ENCODE measurements around the gene LMO1. TPM values are rescaled to one million over a fixed set of nuclear protein-coding genes. Genes with fewer than 3 reads are reported as not detected.
A peak's percentile ranks its signal among the peaks of the same experiment; 100 is the strongest.

The LMO1 gene
- total and polyA plus RNA-seq, 5 donors from 2014 or later: 0.24 TPM; not detected in 4

DNA sequence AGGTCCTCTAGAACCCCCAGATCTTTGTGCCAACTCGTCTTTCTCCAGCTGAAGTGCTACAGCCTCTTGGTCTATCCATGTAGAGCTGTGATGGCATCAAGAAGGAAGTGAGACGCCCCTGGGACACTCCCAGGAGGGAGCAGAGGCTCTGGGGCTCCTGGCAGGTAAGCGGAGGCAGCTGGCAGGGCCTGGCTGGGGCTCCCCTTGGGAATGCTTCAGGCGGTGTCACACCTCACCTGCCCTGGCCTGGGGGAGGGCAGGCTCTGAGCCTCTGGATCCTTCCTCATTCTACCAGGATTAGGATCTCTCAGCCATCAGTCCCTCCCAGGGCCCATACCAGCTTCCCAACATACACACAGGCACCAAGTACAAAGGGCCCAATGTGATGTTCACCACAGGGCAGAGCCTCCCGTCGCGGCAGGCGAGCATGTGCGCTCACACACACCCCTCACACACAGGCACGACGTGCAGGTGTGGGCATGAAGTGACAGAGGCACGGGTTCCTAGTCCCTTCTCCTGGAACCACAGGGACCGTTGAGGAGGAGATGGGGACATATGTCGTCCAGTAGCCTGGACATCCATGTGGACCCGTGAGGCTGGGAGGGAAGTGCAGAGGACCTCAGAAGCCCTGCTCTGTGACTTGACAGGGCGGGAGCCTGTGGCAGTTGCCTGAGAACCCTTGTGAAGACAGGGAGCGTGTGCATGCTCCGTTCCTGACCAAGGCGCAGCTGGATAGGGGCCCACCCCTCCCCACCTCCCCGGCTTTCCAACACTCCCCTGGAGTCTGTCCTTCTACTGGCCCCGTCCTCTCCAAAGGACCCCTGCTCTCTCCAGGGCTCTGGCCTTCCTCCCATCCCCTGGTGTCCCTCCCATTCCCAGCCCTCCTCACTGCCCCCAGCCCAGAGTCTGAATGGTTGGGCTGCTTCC is 32.5 kb downstream of the LMO1 start:
- DNase-seq (no peak), ATAC-seq (ENCODE audit: low read depth in 2 of 2) (no peak)
- H3K36me3 ChIP-seq (ENCODE audit: control insufficient read depth, insufficient read depth, low read length): no peaks in the 10 kb centered on the region
- H3K27ac ChIP-seq (ENCODE audit: insufficient read depth, low read length, poor library complexity, severe bottlenecking): no peak overlapping the region
- H3K27me3 ChIP-seq (ENCODE audit: control insufficient read depth, insufficient read depth, low read length): no peaks in the 10 kb centered on the region
- H3K4me3 ChIP-seq (ENCODE audit: low read depth, low read length): no peak overlapping the region
- no peaks in the 10 kb centered on the region for H3K9me3 ChIP-seq (ENCODE audit: control insufficient read depth in 2 of 2, low read length in 2 of 2)
- H3K9me3 Mint-ChIP-seq: no peaks in the 10 kb centered on the region
- H3K4me3 Mint-ChIP-seq: no peak overlapping the region
- H3K27me3 Mint-ChIP-seq: no peaks in the 10 kb centered on the region
- H3K36me3 Mint-ChIP-seq: no peaks in the 10 kb centered on the region
- peaks cover 4 to 18% (median 11%) of the 10 kb centered on the region in 4 donors for H3K4me1 Mint-ChIP-seq
- H3K4me1 ChIP-seq (ENCODE audit: control insufficient read depth, insufficient read depth, low read length, poor library complexity, severe bottlenecking): peaks cover 5% of the 10 kb centered on the region
- H3K27ac Mint-ChIP-seq: no peak overlapping the region

- Mint-ChIP-seq H3K4me3 (no peak overlapping the region), H3K27ac (no peak overlapping the region), H3K4me1 (peaks cover 4 to 15% (median 7%) of the 10 kb centered on the region in 4 donors), H3K27me3 (no peaks in the 10 kb centered on the region), H3K9me3 (no peaks in the 10 kb centered on the region), H3K36me3 (no peaks in the 10 kb centered on the region)
- H3K27me3 ChIP-seq (ENCODE audit: control insufficient read depth, insufficient read depth, low read length): no peaks in the 10 kb centered on the region
- ATAC-seq (ENCODE audit: low read depth in 2 of 2): no peak
- no peak for DNase-seq
- H3K27ac ChIP-seq (ENCODE audit: insufficient read depth, low read length, poor library complexity, severe bottlenecking): no peak overlapping the region
- no peaks in the 10 kb centered on the region for H3K9me3 ChIP-seq (ENCODE audit: control insufficient read depth in 2 of 2, low read length in 2 of 2)
- no peaks in the 10 kb centered on the region for H3K36me3 ChIP-seq (ENCODE audit: control insufficient read depth, insufficient read depth, low read length)
- peaks cover 5% of the 10 kb centered on the region for H3K4me1 ChIP-seq (ENCODE audit: control insufficient read depth, insufficient read depth, low read length, poor library complexity, severe bottlenecking)
- H3K4me3 ChIP-seq (ENCODE audit: low read depth, low read length): no peak overlapping the region
These were observed 33.4 kb downstream of the LMO1 start for GRCh38 chr11:8230178-8230859.

- Histone ChIP-seq H3K9me3 (ENCODE audit: control insufficient read depth in 2 of 2, low read length in 2 of 2) (no peaks in the 10 kb centered on the region), H3K4me1 (ENCODE audit: control insufficient read depth, insufficient read depth, low read length, poor library complexity, severe bottlenecking) (no peaks in the 10 kb centered on the region), H3K27me3 (ENCODE audit: control insufficient read depth, insufficient read depth, low read length) (no peaks in the 10 kb centered on the region), H3K27ac (ENCODE audit: insufficient read depth, low read length, poor library complexity, severe bottlenecking) (no peak overlapping the region), H3K36me3 (ENCODE audit: control insufficient read depth, insufficient read depth, low read length) (no peaks in the 10 kb centered on the region), H3K4me3 (ENCODE audit: low read depth, low read length) (no peak overlapping the region)
- no peak overlapping the region for H3K27ac Mint-ChIP-seq
- peaks cover 0 to 7% (median under 1%) of the 10 kb centered on the region in 4 donors for H3K4me1 Mint-ChIP-seq
- no peaks in the 10 kb centered on the region for H3K36me3 Mint-ChIP-seq
- no peaks in the 10 kb centered on the region for H3K27me3 Mint-ChIP-seq
- no peak for DNase-seq
- no peak overlapping the region for H3K4me3 Mint-ChIP-seq
- no peaks in the 10 kb centered on the region for H3K9me3 Mint-ChIP-seq
- ATAC-seq (ENCODE audit: low read depth in 2 of 2): no peak
These were observed 34.1 kb downstream of the LMO1 start for GRCh38 chr11:8229299-8230177.

GRCh38 chr11:8228231-8228630 is 35.4 kb downstream of the LMO1 start:
- DNase-seq (no peak), ATAC-seq (ENCODE audit: low read depth in 2 of 2) (no peak)
- Histone ChIP-seq H3K4me1 (ENCODE audit: control insufficient read depth, insufficient read depth, low read length, poor library complexity, severe bottlenecking) (no peaks in the 10 kb centered on the region), H3K36me3 (ENCODE audit: control insufficient read depth, insufficient read depth, low read length) (no peaks in the 10 kb centered on the region), H3K9me3 (ENCODE audit: control insufficient read depth in 2 of 2, low read length in 2 of 2) (no peaks in the 10 kb centered on the region), H3K27ac (ENCODE audit: insufficient read depth, low read length, poor library complexity, severe bottlenecking) (no peak overlapping the region), H3K27me3 (ENCODE audit: control insufficient read depth, insufficient read depth, low read length) (no peaks in the 10 kb centered on the region), H3K4me3 (ENCODE audit: low read depth, low read length) (no peak overlapping the region)
- H3K4me1 Mint-ChIP-seq: peaks cover 0 to 2% (median 0%) of the 10 kb centered on the region in 4 donors
- H3K9me3 Mint-ChIP-seq: no peaks in the 10 kb centered on the region
- H3K27me3 Mint-ChIP-seq: no peaks in the 10 kb centered on the region
- H3K27ac Mint-ChIP-seq: no peak overlapping the region
- no peak overlapping the region for H3K4me3 Mint-ChIP-seq
- H3K36me3 Mint-ChIP-seq: no peaks in the 10 kb centered on the region

DNA sequence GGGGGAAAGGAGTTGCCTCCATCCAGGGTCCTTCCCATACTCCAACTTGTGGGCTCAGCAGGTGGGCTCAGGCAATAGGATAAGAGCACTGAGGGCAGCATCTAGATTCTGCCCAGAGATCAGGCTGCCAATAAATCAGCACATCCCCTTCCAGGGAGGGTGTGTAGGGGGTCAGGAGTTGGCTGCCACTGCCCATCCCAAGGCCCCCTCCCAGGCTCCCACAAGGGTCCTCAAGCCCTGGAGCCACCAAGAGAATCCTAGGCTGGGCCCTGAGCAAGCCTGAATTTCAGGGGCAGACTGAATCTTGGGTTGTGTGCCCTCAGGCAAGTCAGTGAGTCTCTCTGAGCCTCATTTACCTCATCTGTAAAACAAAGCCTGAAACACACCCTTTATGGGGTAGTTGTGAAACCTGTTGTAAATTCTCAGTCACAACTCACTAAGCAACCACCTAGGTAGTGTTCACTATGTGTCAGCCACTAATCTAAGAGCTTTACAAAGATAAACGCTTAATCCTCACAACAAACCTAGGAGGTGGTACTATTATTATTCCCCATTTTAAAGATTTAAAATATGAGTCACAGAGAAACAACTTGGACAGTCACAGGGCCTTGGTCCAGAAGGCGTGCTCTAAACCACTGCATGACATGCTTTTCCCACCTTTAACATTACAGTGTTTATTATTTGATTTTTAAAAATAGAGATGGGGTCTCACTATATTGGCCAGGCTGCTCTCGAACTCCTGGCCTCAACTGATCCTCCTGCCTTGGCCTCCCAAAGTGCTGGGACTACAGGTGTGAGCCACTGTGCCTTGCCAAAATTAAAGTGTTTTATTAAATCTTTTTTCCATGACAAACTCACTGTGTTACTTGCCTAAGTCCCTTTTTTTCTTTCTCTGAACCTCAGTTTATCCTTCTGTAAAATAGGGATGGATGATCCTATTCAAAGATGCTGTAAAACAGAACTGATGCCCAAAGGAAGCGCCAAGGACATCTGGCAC is 36.2 kb downstream of the LMO1 start:
- no peak for DNase-seq
- Mint-ChIP-seq H3K36me3 (no peaks in the 10 kb centered on the region), H3K4me3 (no peak overlapping the region), H3K27me3 (no peaks in the 10 kb centered on the region), H3K9me3 (no peaks in the 10 kb centered on the region), H3K27ac (no peak overlapping the region), H3K4me1 (peaks cover 0 to 2% (median 0%) of the 10 kb centered on the region in 4 donors)
- no peak overlapping the region for H3K4me3 ChIP-seq (ENCODE audit: low read depth, low read length)
- H3K27ac ChIP-seq (ENCODE audit: insufficient read depth, low read length, poor library complexity, severe bottlenecking): no peak overlapping the region
- no peaks in the 10 kb centered on the region for H3K36me3 ChIP-seq (ENCODE audit: control insufficient read depth, insufficient read depth, low read length)
- no peaks in the 10 kb centered on the region for H3K27me3 ChIP-seq (ENCODE audit: control insufficient read depth, insufficient read depth, low read length)
- no peaks in the 10 kb centered on the region for H3K4me1 ChIP-seq (ENCODE audit: control insufficient read depth, insufficient read depth, low read length, poor library complexity, severe bottlenecking)
- H3K9me3 ChIP-seq (ENCODE audit: control insufficient read depth in 2 of 2, low read length in 2 of 2): no peaks in the 10 kb centered on the region
- no peak for ATAC-seq (ENCODE audit: low read depth in 2 of 2)

DNA sequence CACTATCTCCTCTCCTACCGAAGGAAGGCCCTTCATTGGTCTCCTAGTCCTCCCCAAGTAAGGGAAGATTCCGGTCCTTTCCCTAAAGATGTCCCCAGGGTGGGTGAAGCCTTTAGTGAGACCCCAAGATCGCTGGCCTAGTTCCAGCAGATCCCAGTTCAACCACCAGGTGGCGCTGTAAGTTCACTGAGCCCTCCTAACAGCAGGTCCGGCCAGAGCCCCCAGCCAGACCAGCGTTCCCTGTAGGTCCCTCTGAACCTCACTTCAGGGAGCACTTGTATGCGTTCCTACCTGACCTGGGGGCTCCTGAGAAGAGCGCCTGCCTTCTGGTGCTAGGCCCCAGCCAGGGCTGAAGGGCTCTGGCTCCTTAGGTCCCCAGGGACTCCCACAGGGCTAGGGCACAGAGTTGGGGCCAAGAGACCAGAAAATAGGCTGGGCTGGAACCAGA is 38.1 kb downstream of the LMO1 start:
- Histone ChIP-seq H3K4me3 (ENCODE audit: low read depth, low read length) (no peak overlapping the region), H3K27ac (ENCODE audit: insufficient read depth, low read length, poor library complexity, severe bottlenecking) (no peak overlapping the region), H3K27me3 (ENCODE audit: control insufficient read depth, insufficient read depth, low read length) (no peaks in the 10 kb centered on the region), H3K36me3 (ENCODE audit: control insufficient read depth, insufficient read depth, low read length) (no peaks in the 10 kb centered on the region), H3K9me3 (ENCODE audit: control insufficient read depth in 2 of 2, low read length in 2 of 2) (no peaks in the 10 kb centered on the region), H3K4me1 (ENCODE audit: control insufficient read depth, insufficient read depth, low read length, poor library complexity, severe bottlenecking) (no peaks in the 10 kb centered on the region)
- no peaks in the 10 kb centered on the region for H3K36me3 Mint-ChIP-seq
- no peak overlapping the region for H3K27ac Mint-ChIP-seq
- DNase-seq: peak; percentile 41 to 49 (median 42)
- H3K4me3 Mint-ChIP-seq: no peak overlapping the region
- H3K4me1 Mint-ChIP-seq: peaks cover 0 to 2% (median 0%) of the 10 kb centered on the region in 4 donors
- no peaks in the 10 kb centered on the region for H3K27me3 Mint-ChIP-seq
- peak in 1 of 2 donors; percentile 25 for ATAC-seq (ENCODE audit: low read depth in 2 of 2)
- peaks cover 0 to 1% (median 0%) of the 10 kb centered on the region in 7 donors for H3K9me3 Mint-ChIP-seq

Measured in CD4-positive, CD25-positive, alpha-beta regulatory T cell (primary cell).